HG03108 (cell line): ENCODE data around the gene LGALS12.
"Not testable (repeated sequence)": the region's sequence is repeated elsewhere in the genome, so short reads cannot be mapped to it uniquely, and the experiment has no call there.

Experiments used
- ATAC-seq: cut with Tn5 transposase; IDR thresholded peaks from one replicate; pipeline ENCODE4 v1.9.1; 2021; ENCODE audit warnings: moderate library complexity; ENCODE audit not compliant: unreplicated experiment

Gene LGALS12

DNA sequence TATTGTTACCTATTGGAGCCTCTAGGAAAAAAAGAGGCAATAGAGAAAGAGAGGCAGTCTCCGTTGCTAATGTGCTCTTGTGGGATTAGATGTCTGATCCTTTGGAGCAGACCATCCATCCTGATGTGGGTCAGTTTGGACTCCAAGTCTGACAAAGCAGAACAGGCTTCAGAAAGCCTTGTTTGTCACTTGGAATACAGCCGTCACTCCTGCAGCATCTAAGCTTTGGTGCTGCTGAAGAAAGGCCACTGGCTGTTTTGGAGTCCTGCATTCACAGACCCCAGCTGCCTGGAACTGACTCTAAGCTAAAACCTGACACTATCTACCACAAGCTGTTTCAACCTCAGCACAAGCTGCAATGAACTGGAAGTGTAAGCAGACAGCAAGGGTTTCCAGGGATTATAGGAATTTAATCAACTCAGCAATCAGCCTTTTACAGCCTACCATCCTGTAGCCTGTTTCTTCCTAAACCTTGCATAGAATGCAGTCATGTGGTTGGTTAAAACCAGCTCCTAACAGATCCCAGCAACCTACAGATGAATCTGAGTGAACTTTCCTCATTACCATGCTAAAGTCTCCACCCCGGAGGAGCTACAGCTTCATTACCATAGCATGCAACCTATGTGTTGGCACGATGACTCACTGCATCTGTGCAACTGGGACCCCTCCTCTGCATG, 27.1 kb downstream of the LGALS12 start:
- ATAC-seq, result no peak

DNA sequence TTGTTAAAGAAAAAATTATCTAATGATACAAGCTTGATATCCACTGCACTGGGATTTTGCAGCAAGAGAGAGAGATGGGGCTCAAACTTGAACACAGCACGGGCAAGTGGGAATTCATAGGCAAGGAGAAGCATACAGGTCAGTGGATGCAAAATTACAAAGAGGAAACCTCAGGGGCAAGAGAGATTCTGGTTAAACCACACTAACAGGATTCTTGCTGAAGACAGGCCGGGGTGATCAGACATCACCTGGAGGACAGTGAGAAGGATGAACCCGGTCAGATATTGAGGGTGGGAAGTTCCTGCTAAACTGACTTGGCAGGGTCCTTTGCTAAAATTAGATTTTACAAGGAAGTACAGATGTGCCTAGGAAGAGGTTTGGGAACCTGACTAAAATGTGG, 28.2 kb downstream of the LGALS12 start:
- no peak for ATAC-seq

GRCh38 chr11:63534895-63535461, 29.1 kb downstream of the LGALS12 start:
- peak; percentile 30 for ATAC-seq

- no peak for ATAC-seq
Measured at GRCh38 chr11:63535734-63536133, 29.9 kb downstream of the LGALS12 start.

DNA sequence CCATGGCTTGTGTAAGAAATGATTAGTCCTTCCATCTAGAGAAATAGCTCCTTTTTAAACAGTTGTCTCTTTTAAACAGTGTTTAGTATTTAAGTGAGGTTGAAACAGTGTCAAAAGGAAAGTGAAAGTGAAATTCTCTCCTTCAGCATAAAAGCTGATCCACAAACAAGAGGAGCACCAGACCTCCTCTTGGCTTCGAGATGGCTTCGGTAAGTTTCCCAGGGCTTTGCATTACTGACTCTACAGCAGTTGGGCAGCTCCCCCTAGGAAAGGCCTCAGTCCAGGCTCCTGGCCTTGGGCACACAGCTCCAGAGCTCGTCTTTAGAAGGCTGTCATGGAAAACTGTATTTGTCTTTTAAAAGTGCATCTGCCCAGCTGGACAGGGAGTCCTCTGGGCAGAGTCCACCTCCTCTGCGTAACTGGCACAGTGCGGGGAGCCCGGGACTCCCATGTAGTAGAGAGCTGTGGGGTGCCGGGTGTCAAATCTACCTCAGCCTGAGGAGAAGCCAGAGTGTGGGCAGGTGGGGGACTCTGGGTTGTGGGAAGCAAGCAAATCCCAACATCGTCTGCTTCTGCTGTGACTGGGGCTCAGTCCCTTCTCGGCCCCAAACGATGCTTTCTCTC, 30.9 kb downstream of the LGALS12 start, which contains the start of gene PLAAT4:
Gene PLAAT4 (plus strand): TSS at position 140 of the 624 bp plus-strand sequence. CDS start 61 bp downstream, at position 201.
- ATAC-seq, result no peak

GRCh38 chr11:63537293-63538101, 31.6 kb downstream of the LGALS12 start:
- ATAC-seq, result no peak

GRCh38 chr11:63542506-63542905, 36.6 kb downstream of the LGALS12 start:
- not testable (repeated sequence) for ATAC-seq

- no peak for ATAC-seq
Measured at GRCh38 chr11:63543711-63544110, 37.8 kb downstream of the LGALS12 start.

DNA sequence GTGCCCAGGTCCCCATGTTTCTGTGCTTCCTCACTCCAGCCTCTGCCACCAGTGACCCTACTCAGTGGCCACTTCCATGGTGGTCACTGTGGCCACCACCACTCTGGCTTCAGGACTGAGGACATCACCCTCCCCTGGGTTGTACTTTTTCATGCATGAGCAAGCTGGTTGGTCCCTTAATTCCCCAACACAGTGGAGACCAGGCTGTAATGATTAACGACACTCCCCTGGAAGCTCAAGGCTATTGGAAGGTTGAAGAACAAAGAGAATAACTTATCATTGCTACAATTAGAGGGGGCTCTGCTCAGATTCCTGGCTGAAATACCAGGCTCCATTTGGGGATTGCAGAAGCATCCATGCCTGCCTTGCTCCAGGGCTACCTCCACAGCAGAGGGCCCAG, 41.2 kb downstream of the LGALS12 start:
- ATAC-seq, result no peak

- ATAC-seq, result no peak
Measured at GRCh38 chr11:63548178-63548577, 42.3 kb downstream of the LGALS12 start.

DNA sequence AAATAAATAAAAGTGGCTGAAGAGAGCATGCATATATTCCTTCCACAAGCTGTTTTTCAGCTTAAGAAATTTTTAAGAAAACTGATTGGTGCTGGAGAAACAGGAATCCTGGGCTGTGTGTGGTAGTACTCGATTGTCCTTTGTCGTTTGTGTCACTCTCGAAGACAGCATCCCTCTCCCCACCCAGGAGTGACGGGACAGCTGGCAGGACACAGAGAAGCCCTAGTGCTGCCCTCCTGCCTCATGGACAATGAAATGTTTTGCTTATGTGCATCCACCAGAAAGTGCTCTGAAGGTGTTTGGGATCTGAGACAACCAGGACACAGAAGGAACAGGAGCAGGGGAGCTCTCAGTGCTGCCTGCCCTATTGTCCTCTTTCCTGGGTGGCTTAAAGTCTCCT, 43.5 kb downstream of the LGALS12 start:
- ATAC-seq, result no peak

GRCh38 chr11:63550156-63550700, 44.3 kb downstream of the LGALS12 start:
- not testable (repeated sequence) for ATAC-seq

- no peak for ATAC-seq
Measured at GRCh38 chr11:63551091-63551888, 45.4 kb downstream of the LGALS12 start.

DNA sequence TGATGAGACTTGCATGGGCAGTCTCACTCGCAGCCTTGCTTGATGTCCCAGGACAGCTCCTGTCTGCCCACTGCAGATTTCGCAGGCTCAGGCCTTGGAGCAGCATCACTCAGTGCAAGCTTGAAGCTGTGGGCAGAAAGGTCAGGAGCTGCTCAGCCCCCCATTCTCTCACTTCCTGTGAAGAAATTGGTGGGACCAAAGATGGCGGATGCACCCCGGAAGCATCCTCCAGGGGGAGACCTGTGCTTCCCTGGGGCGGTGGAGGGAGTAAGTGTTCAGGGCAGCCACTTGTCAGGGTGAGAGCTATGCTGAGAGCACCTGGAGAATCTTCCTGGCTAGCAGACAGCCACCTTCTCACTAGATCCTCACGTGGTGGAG, 46.0 kb downstream of the LGALS12 start:
- no peak for ATAC-seq

DNA sequence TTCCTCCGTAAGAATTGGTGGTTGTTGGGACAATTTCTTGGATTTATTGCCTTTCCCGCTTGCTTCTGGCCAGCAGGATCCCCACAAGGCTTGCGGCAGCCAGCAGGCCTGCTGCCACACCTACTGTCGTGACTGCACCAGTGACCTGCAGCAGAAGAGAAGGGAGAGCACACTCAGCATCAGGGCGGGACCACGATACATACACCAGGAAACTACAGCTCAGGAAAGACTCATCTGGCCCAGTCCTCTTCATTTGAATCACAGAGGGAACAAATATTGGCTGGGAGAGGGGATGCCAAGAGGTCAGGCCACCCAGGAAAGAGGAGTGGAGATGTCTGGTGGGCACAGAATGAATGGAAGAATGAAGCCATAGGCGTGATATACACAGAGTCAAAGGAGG, 47.0 kb downstream of the LGALS12 start:
- ATAC-seq, result no peak

DNA sequence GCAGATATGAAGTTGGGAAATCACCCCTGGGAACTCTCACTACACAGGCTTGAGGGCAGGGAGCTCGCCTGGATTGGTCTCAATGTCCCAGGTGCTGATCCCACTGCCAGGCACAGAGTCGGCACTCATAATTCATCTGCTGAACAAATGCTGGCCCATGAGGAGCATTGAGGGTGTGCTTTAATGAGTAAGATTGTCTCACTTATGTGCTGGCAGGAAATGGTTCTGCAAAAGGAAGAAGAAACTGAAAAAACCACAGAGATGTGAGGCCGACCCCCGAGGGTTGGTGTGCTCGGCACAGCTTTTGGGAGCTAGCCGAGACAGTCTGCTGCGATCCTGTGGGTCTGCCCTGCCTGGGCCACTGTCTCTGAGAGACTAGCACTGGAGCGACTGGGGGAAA, 47.9 kb downstream of the LGALS12 start:
- ATAC-seq, result peak; percentile 82

DNA sequence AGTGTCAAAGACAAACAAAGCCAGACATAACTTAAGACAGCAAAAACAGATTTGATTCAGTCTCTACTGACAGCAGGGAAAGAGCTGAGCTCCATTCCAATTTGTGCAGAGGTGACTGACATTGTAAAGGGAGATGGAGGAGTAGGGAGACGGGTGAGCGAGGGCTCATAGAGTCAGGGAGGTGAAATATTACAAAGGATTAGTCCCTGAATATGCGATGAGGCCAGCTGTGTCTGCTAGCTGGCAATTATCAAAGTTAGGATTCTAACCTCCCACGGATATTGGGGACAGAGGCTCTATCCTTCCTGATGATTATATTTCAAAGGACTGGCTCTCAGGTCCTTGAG, 49.0 kb downstream of the LGALS12 start:
- ATAC-seq, result no peak

DNA sequence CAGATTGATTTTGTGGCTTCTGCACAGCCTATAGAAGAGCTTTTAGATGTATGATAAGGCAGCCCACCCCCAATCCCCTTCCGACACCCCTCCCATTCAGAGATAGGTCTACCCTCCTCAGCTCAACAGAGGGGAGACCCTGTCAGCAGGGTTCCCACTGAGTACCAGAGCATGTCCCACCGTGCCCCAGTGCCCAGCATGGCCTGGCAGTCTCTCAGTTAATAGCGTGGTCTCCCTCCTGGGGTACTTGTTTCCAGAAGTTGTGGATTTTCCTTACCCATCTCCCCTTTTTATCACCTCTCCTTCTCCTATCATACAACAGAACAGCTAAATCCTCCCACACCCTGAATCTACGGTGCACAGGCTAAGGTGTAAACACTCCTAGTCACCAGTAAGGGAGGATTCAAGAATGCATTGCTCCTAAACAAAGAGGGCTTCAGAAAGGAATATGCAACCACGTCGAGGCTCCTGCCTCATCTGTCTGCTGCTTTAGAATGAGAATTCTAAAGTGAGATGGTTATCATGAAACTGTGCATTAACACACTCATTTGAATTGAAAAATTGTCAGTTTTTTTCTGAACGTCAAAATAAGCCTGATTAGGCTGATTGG, 50.6 kb downstream of the LGALS12 start:
- no peak for ATAC-seq

GRCh38 chr11:63557570-63557969, 51.7 kb downstream of the LGALS12 start:
- ATAC-seq, result no peak
